Fibroblast of lung (primary cell): ENCODE results near the gene FAM136A.
"Not testable (repeated sequence)": the region's sequence is repeated elsewhere in the genome, so short reads cannot be mapped to it uniquely, and the experiment has no call there.

ENCODE experiments used
- CTCF ChIP-seq, 2 donors: IDR thresholded peaks in 1 of 2; conservative IDR thresholded peaks in 1 of 2; 1 replicate in 1 of 2; 2 replicates in 1 of 2; pipeline ENCODE4 v1.5.1; 2011 to 2012; ENCODE audit warnings: low read length in 2 of 2, control low read depth in 1 of 2, inconsistent platforms in 1 of 2, low read depth in 1 of 2, mild to moderate bottlenecking in 1 of 2
- EZH2 ChIP-seq: IDR thresholded peaks from 2 replicates; pipeline ENCODE4 v1.5.1; 2012; ENCODE audit warnings: low read length, control low read depth, mild to moderate bottlenecking; ENCODE audit errors: missing control alignments

GRCh38 chr2:70297828-70298227 is 4.0 kb downstream of the FAM136A start:
- TF ChIP-seq CTCF (conservative IDR thresholded peaks at IDR 0.05 in 1 of 2, IDR thresholded peaks at IDR 0.05 in 1 of 2; ENCODE audit: low read depth in 1 of 2, low read length in 2 of 2); EZH2: not testable (repeated sequence)
